Keratinocyte (primary cell): ENCODE results near the gene EN2. TPM values are rescaled to one million over a fixed set of nuclear protein-coding genes. Genes with fewer than 3 reads are reported as not detected.

Source experiments
- DNase-seq: peaks from one replicate; pipeline ENCODE4 v3.0.0-alpha.2; 2011; ENCODE audit warnings: low read depth, missing footprints, low spot score
- FAIRE-seq: peaks from 2 replicates; lab custom pipeline; 2011; peaks lifted over from hg19 to GRCh38; lab: Jason Lieb, UNC
- H2AFZ ChIP-seq: 2 replicates; pipeline ENCODE4 v1.6.0; 2012; ENCODE audit warnings: low read length, control low read depth, inconsistent platforms; ENCODE audit not compliant: control insufficient read depth
- H3K27ac ChIP-seq: 2 replicates; pipeline ENCODE4 v1.5.1; 2011; ENCODE audit warnings: low read length; ENCODE audit not compliant: control insufficient read depth, insufficient read depth
- H3K27me3 ChIP-seq: 3 replicates; pipeline ENCODE4 v1.6.0; 2011; ENCODE audit warnings: low read length; ENCODE audit not compliant: control insufficient read depth, insufficient read depth; ENCODE audit errors: extremely low read depth
- H3K36me3 ChIP-seq, 2 experiments: 2 replicates in 1 of 2; 3 replicates in 1 of 2; pipeline ENCODE4 v1.5.1; 2011; ENCODE audit warnings: low read length in 2 of 2, mild to moderate bottlenecking in 1 of 2; ENCODE audit not compliant: control insufficient read depth in 2 of 2, insufficient read depth in 2 of 2; ENCODE audit errors: extremely low read depth in 1 of 2
- H3K4me1 ChIP-seq: 3 replicates; pipeline ENCODE4 v1.5.1; 2011; ENCODE audit warnings: low read length; ENCODE audit not compliant: control insufficient read depth, insufficient read depth; ENCODE audit errors: extremely low read depth
- H3K4me2 ChIP-seq: 3 replicates; pipeline ENCODE4 v1.6.0; 2011; ENCODE audit warnings: low read depth, low read length; ENCODE audit not compliant: control insufficient read depth, insufficient read depth; ENCODE audit errors: extremely low read depth
- H3K4me3 ChIP-seq, 3 experiments: fragments of 200-600 bp in 1 of 3; sonication (generic) in 1 of 3; 2 replicates in 2 of 3; 3 replicates in 1 of 3; pipeline ENCODE4 v1.5.1; 2011 to 2016; ENCODE audit warnings: low read length in 3 of 3, mild to moderate bottlenecking in 3 of 3, control low read depth in 2 of 3, inconsistent platforms in 1 of 3, low read depth in 1 of 3, mixed read lengths in 1 of 3, mixed run types in 1 of 3, moderate library complexity in 1 of 3; ENCODE audit not compliant: control insufficient read depth in 2 of 3, insufficient read depth in 2 of 3; ENCODE audit errors: extremely low read depth in 1 of 3
- H3K79me2 ChIP-seq: 2 replicates; pipeline ENCODE4 v1.6.0; 2012; ENCODE audit warnings: low read length; ENCODE audit not compliant: control insufficient read depth, insufficient read depth
- H3K9ac ChIP-seq: 3 replicates; pipeline ENCODE4 v1.6.0; 2011; ENCODE audit warnings: low read length; ENCODE audit not compliant: control insufficient read depth, insufficient read depth; ENCODE audit errors: extremely low read depth
- H3K9me1 ChIP-seq: 3 replicates; pipeline ENCODE4 v1.6.0; 2011; ENCODE audit warnings: low read length; ENCODE audit not compliant: control insufficient read depth, insufficient read depth; ENCODE audit errors: extremely low read depth
- H3K9me3 ChIP-seq: 2 replicates; pipeline ENCODE4 v1.5.1; 2012; ENCODE audit warnings: low read depth, low read length; ENCODE audit not compliant: control insufficient read depth
- H4K20me1 ChIP-seq: 3 replicates; pipeline ENCODE4 v1.6.0; 2011; ENCODE audit warnings: low read length; ENCODE audit not compliant: control insufficient read depth, insufficient read depth; ENCODE audit errors: extremely low read depth
- EZH2 ChIP-seq: IDR thresholded peaks from one replicate; pipeline ENCODE4 v1.6.1; 2012; ENCODE audit warnings: inconsistent platforms, mild to moderate bottlenecking, low read length, moderate library complexity
- dilution Hi-C: fragments of 300-500 bp; cut with MboI; formaldehyde crosslinking; loops from one replicate; pipeline ENCODE4 v1.7.0; 2020; ENCODE audit warnings: low sequenced_read_pairs; ENCODE audit not compliant: extremely low pct_ligation_motif_present
- polyA plus RNA-seq, 5 experiments: library from polyadenylated mRNA; depleted of rRNA in 3 of 5; stranded (reverse) in 3 of 5; stranded (forward) in 1 of 5; unstranded in 1 of 5; fragments of >200 nt; gene quantifications; 1 replicate in 1 of 5; 2 replicates in 3 of 5; 3 replicates in 1 of 5; pipeline versions ENCODE4 v1.2.1 to v1.2.3, GENCODE V29; 2011 to 2012; ENCODE audit warnings: missing spikeins in 2 of 5, low read depth in 1 of 5, low replicate concordance in 1 of 5
- TF ChIP-seq, protein P1 (sequence below), 3 experiments: IDR thresholded peaks in 1 of 3; conservative IDR thresholded peaks in 1 of 3; optimal IDR thresholded peaks in 1 of 3; 2 replicates in 2 of 3; 3 replicates in 1 of 3; pipeline versions ENCODE3 to v1.5.1; 2011; ENCODE audit warnings: low read length in 3 of 3, mild to moderate bottlenecking in 3 of 3, moderate library complexity in 2 of 3, control low read depth in 1 of 3, inconsistent platforms in 1 of 3; ENCODE audit not compliant: insufficient read depth in 2 of 3; ENCODE audit errors: extremely low read depth in 1 of 3

EN2 gene
- polyA plus RNA-seq, 1 donor (not counting 4 experiments of a cell fraction or from before 2014, with no cell fraction given): 0.05 TPM

DNA sequence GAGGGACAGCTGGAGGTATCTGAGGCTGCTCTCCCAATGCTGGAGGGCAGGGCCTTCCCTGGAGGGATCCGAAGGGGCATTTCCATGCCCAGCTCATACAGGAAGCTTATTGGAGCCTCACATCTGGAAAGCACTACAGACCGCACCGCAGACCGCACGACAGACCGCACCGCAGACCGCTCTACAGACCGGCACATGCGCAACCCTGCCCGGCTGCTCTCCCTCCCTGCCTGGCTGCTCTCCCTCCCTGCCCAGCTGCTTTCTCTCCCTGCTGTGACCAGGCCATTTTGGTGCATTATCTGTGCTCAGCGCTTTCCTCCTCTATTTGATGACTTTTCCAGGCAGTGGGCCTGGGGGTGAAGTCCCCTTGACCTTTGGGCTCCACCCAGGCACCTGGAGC is 39.6 kb upstream of the EN2 start:
- dilution Hi-C loops: no loop called here
- no peaks in the 10 kb centered on the region for H3K27me3 ChIP-seq
- no peak overlapping the region for H3K9ac ChIP-seq
- no peaks in the 10 kb centered on the region for H3K4me1 ChIP-seq
- no peak overlapping the region for H3K4me2 ChIP-seq
- no peaks in the 10 kb centered on the region for H3K36me3 ChIP-seq
- TF ChIP-seq, protein P1, sequence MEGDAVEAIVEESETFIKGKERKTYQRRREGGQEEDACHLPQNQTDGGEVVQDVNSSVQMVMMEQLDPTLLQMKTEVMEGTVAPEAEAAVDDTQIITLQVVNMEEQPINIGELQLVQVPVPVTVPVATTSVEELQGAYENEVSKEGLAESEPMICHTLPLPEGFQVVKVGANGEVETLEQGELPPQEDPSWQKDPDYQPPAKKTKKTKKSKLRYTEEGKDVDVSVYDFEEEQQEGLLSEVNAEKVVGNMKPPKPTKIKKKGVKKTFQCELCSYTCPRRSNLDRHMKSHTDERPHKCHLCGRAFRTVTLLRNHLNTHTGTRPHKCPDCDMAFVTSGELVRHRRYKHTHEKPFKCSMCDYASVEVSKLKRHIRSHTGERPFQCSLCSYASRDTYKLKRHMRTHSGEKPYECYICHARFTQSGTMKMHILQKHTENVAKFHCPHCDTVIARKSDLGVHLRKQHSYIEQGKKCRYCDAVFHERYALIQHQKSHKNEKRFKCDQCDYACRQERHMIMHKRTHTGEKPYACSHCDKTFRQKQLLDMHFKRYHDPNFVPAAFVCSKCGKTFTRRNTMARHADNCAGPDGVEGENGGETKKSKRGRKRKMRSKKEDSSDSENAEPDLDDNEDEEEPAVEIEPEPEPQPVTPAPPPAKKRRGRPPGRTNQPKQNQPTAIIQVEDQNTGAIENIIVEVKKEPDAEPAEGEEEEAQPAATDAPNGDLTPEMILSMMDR (optimal IDR thresholded peaks at IDR 0.05 in 1 of 3, IDR thresholded peaks at IDR 0.05 in 1 of 3, conservative IDR thresholded peaks at IDR 0.05 in 1 of 3; ENCODE audit: extremely low read depth in 1 of 3, insufficient read depth in 2 of 3, low read length in 3 of 3): no peak
- no peak for TF ChIP-seq EZH2
- H3K79me2 ChIP-seq: no peaks in the 10 kb centered on the region
- no peaks in the 10 kb centered on the region for H3K9me1 ChIP-seq
- H3K4me3 ChIP-seq: no peak overlapping the region
- no peak overlapping the region for H2AFZ ChIP-seq
- H3K27ac ChIP-seq: no peak overlapping the region
- FAIRE-seq (no peak), DNase-seq (no peak)
- no peaks in the 10 kb centered on the region for H3K9me3 ChIP-seq
- no peaks in the 10 kb centered on the region for H4K20me1 ChIP-seq

DNA sequence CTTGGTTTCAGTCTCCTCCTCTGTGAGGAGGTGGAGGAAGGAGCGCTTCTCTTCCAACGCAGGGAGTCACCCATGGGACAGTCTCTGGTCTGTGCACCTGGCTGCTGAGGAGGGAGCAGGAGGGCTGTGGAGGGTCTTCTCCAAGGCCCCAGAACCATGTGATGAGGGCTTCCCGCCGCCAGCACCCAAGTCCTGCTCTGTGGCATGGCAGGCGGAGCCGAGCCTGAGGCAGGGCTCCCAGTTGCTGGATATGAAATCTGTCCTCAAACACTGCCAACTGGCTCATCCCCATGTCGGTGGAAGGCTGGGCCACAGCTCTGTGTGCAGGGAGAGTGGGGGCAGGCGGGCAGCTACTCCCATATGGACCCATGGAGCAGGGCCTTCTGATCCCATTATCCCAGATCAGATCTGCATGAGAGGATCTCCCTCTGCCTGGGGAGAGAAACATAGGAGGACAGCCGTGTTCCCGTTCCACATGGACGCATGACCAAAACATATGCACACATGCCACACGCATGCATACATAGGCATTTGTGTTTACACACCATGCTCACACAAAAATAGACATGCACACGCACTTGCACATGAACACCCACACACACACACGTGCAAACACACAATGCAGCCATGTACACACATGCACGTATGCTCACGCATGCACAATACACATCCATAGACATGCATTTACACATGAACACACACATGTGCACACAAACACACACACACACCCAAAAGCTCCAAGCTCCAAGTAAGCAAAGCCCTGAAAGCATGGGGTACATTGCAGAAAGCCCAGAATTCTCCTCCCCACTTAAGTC is 38.8 kb upstream of the EN2 start:
- Histone ChIP-seq H3K36me3 (no peaks in the 10 kb centered on the region), H4K20me1 (no peaks in the 10 kb centered on the region), H3K4me3 (no peak overlapping the region), H3K9me1 (no peaks in the 10 kb centered on the region), H3K4me1 (no peaks in the 10 kb centered on the region), H3K79me2 (no peaks in the 10 kb centered on the region), H3K4me2 (no peak overlapping the region), H3K27me3 (no peaks in the 10 kb centered on the region), H3K9ac (no peak overlapping the region), H3K9me3 (no peaks in the 10 kb centered on the region), H2AFZ (no peak overlapping the region), H3K27ac (no peak overlapping the region)
- DNase-seq: no peak
- TF ChIP-seq, protein P1 (optimal IDR thresholded peaks at IDR 0.05 in 1 of 3, IDR thresholded peaks at IDR 0.05 in 1 of 3, conservative IDR thresholded peaks at IDR 0.05 in 1 of 3; ENCODE audit: extremely low read depth in 1 of 3, insufficient read depth in 2 of 3, low read length in 3 of 3): no peak
- no peak for TF ChIP-seq EZH2
- FAIRE-seq: no peak
- dilution Hi-C loops: no loop called here
